GM19467 (cell line): ENCODE results near the gene GID8.
A peak's percentile ranks its signal among the peaks of the same experiment; 100 is the strongest.

Experiments
- ATAC-seq: cut with Tn5 transposase; IDR thresholded peaks from one replicate; pipeline ENCODE4 v1.9.1; 2021; ENCODE audit warnings: mild to moderate bottlenecking, moderate library complexity; ENCODE audit not compliant: unreplicated experiment

The GID8 gene

DNA sequence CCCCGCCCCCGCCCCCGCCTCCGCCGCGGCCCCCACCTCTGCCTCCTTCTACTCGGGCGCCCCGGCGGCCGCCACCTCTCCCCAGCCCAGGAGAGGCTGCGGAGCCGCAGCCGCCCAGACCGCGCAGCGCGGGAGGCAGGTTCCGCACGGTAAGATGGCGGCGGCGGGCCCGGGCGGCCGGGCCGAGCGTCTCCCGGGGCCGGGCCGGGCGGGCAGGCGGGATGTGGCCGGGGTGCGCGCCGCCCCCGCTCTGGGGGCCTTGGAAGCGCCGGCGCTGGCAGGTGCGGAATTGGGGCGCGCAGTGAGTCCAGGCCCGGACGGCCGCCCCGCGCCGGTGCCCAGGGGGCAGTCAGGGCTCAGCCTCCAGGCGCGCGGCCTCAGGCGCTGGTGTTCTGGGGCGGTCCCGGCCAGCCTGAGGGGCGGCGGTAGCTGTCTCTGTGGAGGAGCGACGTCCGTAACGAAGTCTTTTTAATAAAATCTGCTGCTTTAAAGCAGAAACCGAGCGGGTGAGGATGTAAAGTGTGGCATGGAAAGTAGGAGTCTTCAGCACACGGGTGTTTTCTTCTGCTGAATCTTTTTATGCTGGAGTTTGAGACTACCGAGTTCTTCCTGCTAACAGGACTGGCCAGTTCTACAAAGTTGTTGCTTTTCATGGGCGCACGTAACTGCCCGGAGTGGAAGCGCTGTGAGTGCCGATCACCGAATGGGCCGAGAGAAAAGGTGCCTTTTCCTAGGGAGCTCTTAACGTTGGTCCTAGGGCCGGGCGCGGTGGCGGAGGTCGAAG, at the start of gene GID8:
Gene GID8, plus strand, starts transcription at position 43 of the 784 bp plus-strand sequence. CDS start 3,356 bp downstream, outside the sequence.
- ATAC-seq, result peak; percentile 27

DNA sequence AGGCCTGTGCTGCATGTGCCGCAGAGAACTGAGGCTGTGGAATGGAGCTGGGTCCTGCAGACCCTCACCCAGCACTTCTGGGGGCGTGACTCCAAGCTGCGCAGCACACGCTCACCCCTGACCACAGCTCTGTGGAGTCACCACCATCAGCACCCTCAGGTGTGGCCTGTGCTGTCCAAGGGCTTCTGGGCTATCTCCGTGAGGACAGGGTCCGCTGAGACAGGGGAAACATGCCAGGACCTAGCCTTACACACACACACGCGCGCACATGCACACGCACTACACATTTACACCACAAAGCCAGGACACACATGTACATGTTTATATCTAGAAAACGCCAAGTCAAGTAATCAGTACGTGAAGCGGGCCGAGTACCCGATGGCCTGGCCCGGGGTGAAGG, 49.5 kb upstream of the GID8 start:
- ATAC-seq, result no peak

GRCh38 chr20:62888910-62889309, 49.0 kb upstream of the GID8 start:
- no peak for ATAC-seq

GRCh38 chr20:62889411-62889810, 48.5 kb upstream of the GID8 start:
- no peak for ATAC-seq

GRCh38 chr20:62889871-62890270, 48.1 kb upstream of the GID8 start:
- ATAC-seq, result no peak

- no peak for ATAC-seq
Measured at GRCh38 chr20:62890444-62890843, 47.5 kb upstream of the GID8 start.

DNA sequence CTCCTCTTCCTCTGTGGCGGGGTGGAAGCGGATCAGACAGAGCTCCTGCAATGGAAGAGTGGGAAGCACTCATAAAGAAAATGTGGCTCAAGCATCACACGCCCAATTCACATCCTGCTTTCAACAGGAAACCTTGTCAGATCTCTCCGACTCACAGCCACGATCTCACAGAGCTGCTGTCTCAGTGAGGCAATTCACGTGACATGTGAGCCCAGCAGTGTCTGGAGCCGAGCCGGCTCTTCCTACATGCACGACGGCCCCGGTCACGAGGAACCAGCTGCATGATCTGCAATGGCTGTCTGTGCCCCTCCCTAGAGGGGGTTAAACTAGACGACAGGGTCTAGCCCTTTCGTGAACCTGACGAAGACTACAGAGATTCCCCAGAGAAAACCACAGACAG, 46.8 kb upstream of the GID8 start:
- no peak for ATAC-seq

DNA sequence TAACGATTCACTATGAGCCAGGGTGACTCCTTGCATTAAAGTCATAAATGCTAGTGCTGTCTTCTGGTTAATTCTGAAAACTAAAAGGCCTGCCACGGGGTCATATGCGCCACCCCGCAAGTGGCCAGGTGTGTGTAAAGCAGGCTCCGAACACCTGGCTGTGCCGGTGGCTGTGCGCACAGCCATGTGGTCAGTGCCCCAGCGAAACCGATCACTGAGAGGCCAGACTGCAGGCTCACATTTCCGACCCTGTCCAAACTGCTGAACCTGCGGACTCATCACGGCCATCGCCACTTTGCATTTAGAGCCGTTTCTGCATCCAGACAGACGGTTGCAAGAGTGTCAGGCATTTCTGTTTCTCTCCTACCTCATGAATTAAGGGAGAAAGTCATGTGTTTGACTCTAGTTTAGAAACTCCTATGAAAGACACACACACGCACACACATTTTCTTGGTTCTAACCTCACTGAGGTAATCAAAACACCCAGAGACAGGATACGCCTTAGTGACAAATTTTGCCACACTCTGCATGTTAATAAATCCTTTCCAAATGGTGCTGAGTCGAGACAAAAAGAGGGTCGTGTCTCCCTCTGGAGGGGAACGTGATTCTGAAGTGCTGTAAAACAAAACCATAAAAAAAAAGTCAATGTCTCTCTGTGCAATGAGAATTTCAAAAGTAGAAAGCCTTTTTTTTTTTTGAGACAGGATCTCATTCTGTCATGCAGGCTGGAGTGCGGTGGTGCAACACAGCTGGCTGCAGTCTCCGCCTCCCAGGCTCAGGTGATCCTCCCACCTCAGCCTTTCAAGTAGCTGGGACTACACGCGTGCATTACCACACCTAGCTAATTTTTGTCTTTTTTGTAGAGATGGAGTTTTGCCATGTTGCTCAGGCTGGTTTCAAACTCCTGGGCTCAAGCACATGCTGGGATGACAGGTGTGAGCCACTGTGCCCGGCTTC, 45.3 kb upstream of the GID8 start:
- no peak for ATAC-seq

GRCh38 chr20:62893700-62894099, 44.2 kb upstream of the GID8 start:
- ATAC-seq, result no peak

GRCh38 chr20:62894261-62894660, 43.7 kb upstream of the GID8 start:
- no peak for ATAC-seq

- ATAC-seq, result no peak
Measured at GRCh38 chr20:62895539-62895938, 42.4 kb upstream of the GID8 start.

GRCh38 chr20:62896526-62896925, 41.4 kb upstream of the GID8 start:
- no peak for ATAC-seq

DNA sequence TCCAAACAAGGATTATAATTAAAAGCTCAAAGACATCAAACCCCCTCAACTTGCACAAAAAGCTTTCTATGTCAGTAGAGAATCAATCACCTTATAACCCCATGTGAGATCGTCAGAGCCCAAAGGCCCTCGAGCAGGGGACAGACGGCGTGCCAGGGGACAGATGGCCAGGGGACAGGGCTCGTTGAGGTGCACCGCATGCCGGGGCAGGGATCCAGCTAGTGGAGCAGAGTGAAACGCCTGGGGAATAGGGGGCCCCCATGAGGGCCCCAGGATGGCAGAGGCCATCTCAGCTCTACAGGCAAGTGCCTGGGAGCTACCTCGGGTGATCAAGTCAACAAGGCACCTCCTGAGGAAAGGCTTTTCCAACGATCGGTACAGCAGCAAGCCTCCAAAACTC, 40.3 kb upstream of the GID8 start:
- no peak for ATAC-seq

GRCh38 chr20:62898093-62898964, 39.6 kb upstream of the GID8 start:
- ATAC-seq, result no peak

- ATAC-seq, result no peak
Measured at GRCh38 chr20:62898970-62899632, 38.8 kb upstream of the GID8 start.

- ATAC-seq, result no peak
Measured at GRCh38 chr20:62899633-62900051, 38.3 kb upstream of the GID8 start.

GRCh38 chr20:62900052-62900691, 37.8 kb upstream of the GID8 start:
- peak; percentile 65 for ATAC-seq

GRCh38 chr20:62900692-62901584, 37.0 kb upstream of the GID8 start:
- no peak for ATAC-seq

GRCh38 chr20:62901891-62902290, 36.1 kb upstream of the GID8 start:
- no peak for ATAC-seq
